HG02938 (cell line): Measurements from ENCODE around the gene AMN1.
"Not testable (repeated sequence)": the region's sequence is repeated elsewhere in the genome, so short reads cannot be mapped to it uniquely, and the experiment has no call there.

ENCODE experiments used
- ATAC-seq: cut with Tn5 transposase; IDR thresholded peaks from one replicate; pipeline ENCODE4 v1.9.1; 2021; ENCODE audit warnings: mild to moderate bottlenecking, moderate library complexity; ENCODE audit not compliant: unreplicated experiment

Gene AMN1

GRCh38 chr12:31733549-31734432 is 5.0 kb upstream of the AMN1 start:
- ATAC-seq = not testable (repeated sequence)

- no peak for ATAC-seq
Measured at GRCh38 chr12:31732926-31733548, 4.2 kb upstream of the AMN1 start.

- ATAC-seq = not testable (repeated sequence)
Measured at GRCh38 chr12:31731203-31731602, 2.4 kb upstream of the AMN1 start.

- ATAC-seq = no peak
Measured at GRCh38 chr12:31729705-31730104, 884 bp upstream of the AMN1 start.

- no peak for ATAC-seq
Measured at GRCh38 chr12:31728289-31728916, 418 bp downstream of the AMN1 start.

GRCh38 chr12:31727192-31727591 is 1.6 kb downstream of the AMN1 start:
- ATAC-seq = no peak

- no peak for ATAC-seq
Measured at GRCh38 chr12:31726575-31726974, 2.2 kb downstream of the AMN1 start.

- no peak for ATAC-seq
Measured at GRCh38 chr12:31724557-31724956, 4.3 kb downstream of the AMN1 start.

- ATAC-seq = no peak
Measured at GRCh38 chr12:31722580-31722979, 6.2 kb downstream of the AMN1 start.

GRCh38 chr12:31718542-31719198 is 10.2 kb downstream of the AMN1 start:
- ATAC-seq = not testable (repeated sequence)

- not testable (repeated sequence) for ATAC-seq
Measured at GRCh38 chr12:31716998-31717397, 11.8 kb downstream of the AMN1 start.

GRCh38 chr12:31715283-31715825 is 13.5 kb downstream of the AMN1 start:
- ATAC-seq = peak; percentile 87

- peak; percentile 41 for ATAC-seq
Measured at GRCh38 chr12:31714406-31715271, 14.2 kb downstream of the AMN1 start.

- ATAC-seq = no peak
Measured at GRCh38 chr12:31712877-31713276, 15.9 kb downstream of the AMN1 start.

GRCh38 chr12:31710021-31710818 is 18.6 kb downstream of the AMN1 start:
- no peak for ATAC-seq

- ATAC-seq = not testable (repeated sequence)
Measured at GRCh38 chr12:31708118-31708517, 20.7 kb downstream of the AMN1 start.

GRCh38 chr12:31705621-31706020 is 23.2 kb downstream of the AMN1 start:
- ATAC-seq = no peak

- ATAC-seq = no peak
Measured at GRCh38 chr12:31702047-31702446, 26.8 kb downstream of the AMN1 start.

GRCh38 chr12:31689921-31690320 is 38.9 kb downstream of the AMN1 start:
- not testable (repeated sequence) for ATAC-seq
